Measurements from ENCODE around the gene RGS6. TPM values are rescaled to one million over a fixed set of nuclear protein-coding genes. Genes with fewer than 3 reads are reported as not detected.
A peak's percentile ranks its signal among the peaks of the same experiment; 100 is the strongest.
"Not testable (repeated sequence)": the region's sequence is repeated elsewhere in the genome, so short reads cannot be mapped to it uniquely, and the experiment has no call there.

RGS6 gene
- total RNA-seq, 2 experiments from 2014 or later = not detected

DNA sequence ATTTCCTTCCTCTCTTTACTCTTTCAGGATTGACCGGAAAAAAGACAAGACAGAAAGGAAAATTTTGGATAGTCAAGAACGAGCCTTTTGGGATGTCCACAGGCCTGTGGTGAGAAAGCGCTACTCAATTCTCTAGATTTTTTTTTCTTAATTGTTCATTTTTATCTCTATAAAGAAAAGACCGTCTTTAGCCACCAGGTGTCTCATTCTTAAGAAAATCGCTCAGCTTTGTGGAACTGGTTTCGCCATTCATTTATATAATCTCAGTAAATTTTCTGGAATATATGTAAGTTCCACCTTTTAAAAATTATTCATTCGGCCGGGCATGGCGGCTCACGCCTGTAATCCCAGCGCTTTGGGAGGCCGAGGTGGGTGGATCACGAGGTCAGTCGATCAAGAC is 540.6 kb downstream of the RGS6 start:
- ChIA-PET CTCF (no interaction called here), POLR2A (no interaction called here)
- H3K36me3 Mint-ChIP-seq (ENCODE audit: low read depth) = no peaks in the 10 kb centered on the region
- no peak overlapping the region for H3K27ac ChIP-seq (ENCODE audit: low read depth in 1 of 2, low read length in 2 of 2)
- intact Hi-C loops (cut with DNase I, micrococcal nuclease) = no loop called here
- H3K36me3 ChIP-seq (ENCODE audit: insufficient read depth, low read length) = no peaks in the 10 kb centered on the region
- no peaks in the 10 kb centered on the region for H3K9me3 Mint-ChIP-seq
- no peak overlapping the region for H3K4me3 Mint-ChIP-seq
- H3K27me3 Mint-ChIP-seq = no peaks in the 10 kb centered on the region
- ATAC-seq (ENCODE audit: poor library complexity) = no peak
- DNase-seq = no peak
- peaks cover 19% of the 10 kb centered on the region for H3K4me1 ChIP-seq (ENCODE audit: insufficient read depth, low read length)
- peaks cover 21% of the 10 kb centered on the region for H3K4me1 Mint-ChIP-seq (ENCODE audit: low read depth)
- no peaks in the 10 kb centered on the region for H3K27me3 ChIP-seq (ENCODE audit: control insufficient read depth in 1 of 2, insufficient read depth in 2 of 2, low read length in 2 of 2)
- H3K27ac Mint-ChIP-seq = no peak overlapping the region
- TF ChIP-seq, protein P1, sequence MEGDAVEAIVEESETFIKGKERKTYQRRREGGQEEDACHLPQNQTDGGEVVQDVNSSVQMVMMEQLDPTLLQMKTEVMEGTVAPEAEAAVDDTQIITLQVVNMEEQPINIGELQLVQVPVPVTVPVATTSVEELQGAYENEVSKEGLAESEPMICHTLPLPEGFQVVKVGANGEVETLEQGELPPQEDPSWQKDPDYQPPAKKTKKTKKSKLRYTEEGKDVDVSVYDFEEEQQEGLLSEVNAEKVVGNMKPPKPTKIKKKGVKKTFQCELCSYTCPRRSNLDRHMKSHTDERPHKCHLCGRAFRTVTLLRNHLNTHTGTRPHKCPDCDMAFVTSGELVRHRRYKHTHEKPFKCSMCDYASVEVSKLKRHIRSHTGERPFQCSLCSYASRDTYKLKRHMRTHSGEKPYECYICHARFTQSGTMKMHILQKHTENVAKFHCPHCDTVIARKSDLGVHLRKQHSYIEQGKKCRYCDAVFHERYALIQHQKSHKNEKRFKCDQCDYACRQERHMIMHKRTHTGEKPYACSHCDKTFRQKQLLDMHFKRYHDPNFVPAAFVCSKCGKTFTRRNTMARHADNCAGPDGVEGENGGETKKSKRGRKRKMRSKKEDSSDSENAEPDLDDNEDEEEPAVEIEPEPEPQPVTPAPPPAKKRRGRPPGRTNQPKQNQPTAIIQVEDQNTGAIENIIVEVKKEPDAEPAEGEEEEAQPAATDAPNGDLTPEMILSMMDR (IDR thresholded peaks at IDR 0.05) = no peak
- no peak overlapping the region for H3K4me3 ChIP-seq (ENCODE audit: low read length)
- no peaks in the 10 kb centered on the region for H3K9me3 ChIP-seq (ENCODE audit: control insufficient read depth in 1 of 2, insufficient read depth in 1 of 2, low read length in 2 of 2)

DNA sequence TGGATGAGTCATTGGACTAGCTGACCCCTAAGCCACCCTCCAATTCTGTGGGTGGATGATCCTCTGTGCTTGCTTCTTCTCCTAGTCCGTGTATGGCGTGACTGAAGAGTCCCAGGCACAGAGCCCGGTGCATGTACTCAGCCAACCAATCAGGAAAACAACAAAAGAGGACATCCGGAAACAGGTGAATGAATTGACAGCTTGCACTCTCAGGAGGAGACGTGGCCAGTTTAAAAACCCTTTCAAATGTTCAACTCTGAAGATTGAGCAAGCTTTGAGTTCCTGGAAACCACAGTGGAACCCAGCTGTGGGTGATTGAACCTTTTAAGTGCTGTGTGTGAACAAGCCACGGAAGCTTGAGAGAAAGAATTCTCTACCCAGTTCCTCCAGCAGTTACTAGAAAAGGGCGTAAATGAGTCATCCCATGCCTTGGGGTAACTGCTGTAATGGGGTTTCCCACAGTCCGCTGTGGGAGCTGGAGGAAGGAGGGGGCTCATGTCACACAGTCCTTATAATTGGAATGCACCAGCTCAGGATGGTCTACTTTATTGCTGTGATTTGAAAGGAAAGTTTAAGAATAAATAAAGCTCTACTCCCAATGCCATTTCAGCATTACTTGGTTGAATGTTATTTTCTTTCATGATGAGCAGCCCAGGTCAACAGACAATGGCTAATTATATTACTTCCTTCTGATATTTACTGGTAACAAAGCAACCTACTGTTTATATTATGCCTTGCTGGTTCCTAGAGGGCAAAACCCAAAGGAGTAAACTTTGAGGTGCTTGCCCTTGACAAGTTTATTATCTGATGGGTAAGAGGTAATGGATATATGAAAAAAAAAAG is 544.6 kb downstream of the RGS6 start:
- DNase-seq (peak in 13 of 14 experiments; percentile 5 to 79 (median 15)), ATAC-seq (ENCODE audit: poor library complexity) (peak; percentile 78)
- Histone ChIP-seq H3K4me1 (ENCODE audit: insufficient read depth, low read length) (peaks cover 39% of the 10 kb centered on the region), H3K9me3 (ENCODE audit: control insufficient read depth in 1 of 2, insufficient read depth in 1 of 2, low read length in 2 of 2) (no peaks in the 10 kb centered on the region), H3K4me3 (ENCODE audit: low read length) (peak overlapping the region; percentile 31), H3K36me3 (ENCODE audit: insufficient read depth, low read length) (no peaks in the 10 kb centered on the region), H3K27ac (ENCODE audit: low read depth in 1 of 2, low read length in 2 of 2) (peak overlapping the region in 1 of 2 donors; percentile 56), H3K27me3 (ENCODE audit: control insufficient read depth in 1 of 2, insufficient read depth in 2 of 2, low read length in 2 of 2) (no peaks in the 10 kb centered on the region)
- ChIA-PET POLR2A (interaction anchor here (0.7 to 1.1 kb wide), 2 partner anchors 33 to 37 kb away, joined by 3 read pairs; no protein-coding TSS in a partner anchor), CTCF (no interaction called here)
- peak overlapping the region; percentile 75 for H3K4me3 Mint-ChIP-seq
- H3K4me1 Mint-ChIP-seq (ENCODE audit: low read depth) = peaks cover 53% of the 10 kb centered on the region
- no peaks in the 10 kb centered on the region for H3K27me3 Mint-ChIP-seq
- TF ChIP-seq, protein P1 (IDR thresholded peaks at IDR 0.05) = no peak
- no peaks in the 10 kb centered on the region for H3K9me3 Mint-ChIP-seq
- no peaks in the 10 kb centered on the region for H3K36me3 Mint-ChIP-seq (ENCODE audit: low read depth)
- intact Hi-C loops (cut with DNase I, micrococcal nuclease) = no loop called here
- peak overlapping the region; percentile 43 for H3K27ac Mint-ChIP-seq

- POLR2A ChIA-PET = interaction anchor here (0.7 kb wide), 1 partner anchor 38 kb away, joined by 3 read pairs; no protein-coding TSS in a partner anchor
- H3K27ac ChIP-seq (ENCODE audit: low read depth in 1 of 2, low read length in 2 of 2); H3K9me3 Mint-ChIP-seq; H3K4me3 ChIP-seq (ENCODE audit: low read length); CTCF ChIA-PET; H3K9me3 ChIP-seq (ENCODE audit: control insufficient read depth in 1 of 2, insufficient read depth in 1 of 2, low read length in 2 of 2); ATAC-seq (ENCODE audit: poor library complexity); intact Hi-C loops (cut with DNase I, micrococcal nuclease); H3K27me3 Mint-ChIP-seq; H3K27me3 ChIP-seq (ENCODE audit: control insufficient read depth in 1 of 2, insufficient read depth in 2 of 2, low read length in 2 of 2); H3K36me3 ChIP-seq (ENCODE audit: insufficient read depth, low read length); H3K36me3 Mint-ChIP-seq (ENCODE audit: low read depth); DNase-seq: not testable (repeated sequence)
- Mint-ChIP-seq H3K27ac (peak overlapping the region; percentile 43), H3K4me3 (peak overlapping the region; percentile 75), H3K4me1 (ENCODE audit: low read depth) (peaks cover 53% of the 10 kb centered on the region)
- H3K4me1 ChIP-seq (ENCODE audit: insufficient read depth, low read length) = peaks cover 39% of the 10 kb centered on the region
Observed at GRCh38 chr14:72477578-72477977, 545.3 kb downstream of the RGS6 start.

All from CD4-positive, alpha-beta T cell (primary cell).